H1 (cell line): ENCODE results near the gene GTSE1. TPM values are rescaled to one million over a fixed set of nuclear protein-coding genes. Genes with fewer than 3 reads are reported as not detected.

Source experiments
- CTCF ChIA-PET: fragments of 300-600 bp; sonication (Branson Sonifier 250); formaldehyde crosslinking; loops from one replicate; lab custom pipeline; 2021; ENCODE audit not compliant: partially characterized antibody; lab: Charles Lee
- POLR2A ChIA-PET: fragments of 300-600 bp; sonication (Branson Sonifier 250); formaldehyde crosslinking; loops from one replicate; lab custom pipeline; 2021; ENCODE audit warnings: inconsistent platforms; ENCODE audit not compliant: partially characterized antibody; lab: Charles Lee
- DNase-seq, 2 experiments: peaks; one replicate each; pipeline versions ENCODE4 v3.0.0 to v3.0.0-alpha.2; 2010 to 2022; ENCODE audit warnings: low spot score in 2 of 2, low read depth in 1 of 2, mixed read lengths in 1 of 2
- FAIRE-seq: peaks from 2 replicates; lab custom pipeline; 2011; peaks lifted over from hg19 to GRCh38; lab: Jason Lieb, UNC
- H2AFZ ChIP-seq: 2 replicates; pipeline ENCODE4 v1.8.1; 2012; ENCODE audit warnings: low read length, inconsistent platforms
- H2AK5ac ChIP-seq: 2 replicates; pipeline ENCODE4 v1.6.1; 2013; ENCODE audit warnings: low read depth, low read length
- H2BK120ac ChIP-seq: replicated peaks from 2 replicates; pipeline ENCODE3; 2013; ENCODE audit warnings: low read depth, low read length, inconsistent platforms
- H2BK12ac ChIP-seq: 2 replicates; pipeline ENCODE4 v1.6.1; 2013; ENCODE audit warnings: low read depth, low read length
- H2BK15ac ChIP-seq: 2 replicates; pipeline ENCODE4 v1.6.1; 2013; ENCODE audit warnings: low read length
- H2BK20ac ChIP-seq: 2 replicates; pipeline ENCODE4 v1.6.1; 2013; ENCODE audit warnings: low read length
- H2BK5ac ChIP-seq: 2 replicates; pipeline ENCODE4 v1.6.1; 2013; ENCODE audit warnings: low read depth, low read length
- H3K14ac ChIP-seq: 2 replicates; pipeline ENCODE4 v1.6.1; 2013; ENCODE audit warnings: inconsistent platforms; ENCODE audit not compliant: insufficient read length
- H3K18ac ChIP-seq: 2 replicates; pipeline ENCODE4 v1.6.1; 2013; ENCODE audit warnings: low read length; ENCODE audit errors: extremely low read depth
- H3K23ac ChIP-seq: 2 replicates; pipeline ENCODE4 v1.6.1; 2013; ENCODE audit warnings: inconsistent platforms; ENCODE audit not compliant: insufficient read length
- H3K23me2 ChIP-seq: 2 replicates; pipeline ENCODE4 v1.6.1; 2013; ENCODE audit warnings: low read depth, low read length
- H3K27ac ChIP-seq: 2 replicates; pipeline ENCODE4 v1.6.1; 2011; ENCODE audit warnings: low read depth, low read length, inconsistent platforms
- H3K27me3 ChIP-seq, 4 experiments: replicated peaks in 1 of 4; 1 replicate in 1 of 4; 2 replicates in 3 of 4; pipeline versions ENCODE4 v1.6.1 to v1.8.1; 2011 to 2013; ENCODE audit warnings: low read length in 3 of 4, mild to moderate bottlenecking in 3 of 4, inconsistent platforms in 2 of 4, mixed read lengths in 2 of 4, moderate library complexity in 1 of 4; ENCODE audit not compliant: control insufficient read depth in 3 of 4, insufficient read depth in 3 of 4; ENCODE audit errors: extremely low read depth in 1 of 4
- H3K36me3 ChIP-seq, 4 experiments: 2 replicates each; pipeline versions ENCODE4 v1.6.1 to v1.8.1; 2011 to 2013; ENCODE audit warnings: mild to moderate bottlenecking in 4 of 4, low read length in 3 of 4, moderate library complexity in 2 of 4, control low read depth in 1 of 4, inconsistent platforms in 1 of 4; ENCODE audit not compliant: insufficient read depth in 4 of 4, control insufficient read depth in 2 of 4
- H3K4ac ChIP-seq: replicated peaks from 2 replicates; pipeline ENCODE3; 2013; ENCODE audit warnings: low read length, low read depth, mixed read lengths, inconsistent platforms; ENCODE audit not compliant: insufficient read length
- H3K4me1 ChIP-seq, 4 experiments: replicated peaks in 1 of 4; 1 replicate in 1 of 4; 2 replicates in 3 of 4; pipeline versions ENCODE4 v1.6.1 to v1.8.1; 2011 to 2013; ENCODE audit warnings: low read length in 3 of 4, inconsistent platforms in 2 of 4, mixed read lengths in 1 of 4; ENCODE audit not compliant: insufficient read depth in 4 of 4, control insufficient read depth in 3 of 4
- H3K4me2 ChIP-seq, 2 experiments: 2 replicates each; pipeline versions ENCODE4 v1.6.1 to v1.8.1; 2011 to 2013; ENCODE audit warnings: low read depth in 2 of 2, low read length in 2 of 2, control low read depth in 1 of 2, inconsistent platforms in 1 of 2, mild to moderate bottlenecking in 1 of 2; ENCODE audit not compliant: insufficient read depth in 1 of 2
- H3K4me3 ChIP-seq, 4 experiments: fragments of 200-600, 300-600 bp in 1 of 4; sonication (generic), shearing (Covaris generic), sonication (Bioruptor Twin) in 1 of 4; 2 replicates each; pipeline versions ENCODE4 v1.5.1 to v1.8.1; 2011 to 2016; ENCODE audit warnings: low read length in 4 of 4, low read depth in 3 of 4, control low read depth in 2 of 4, inconsistent platforms in 2 of 4, mild to moderate bottlenecking in 2 of 4, mixed read lengths in 1 of 4, moderate library complexity in 1 of 4; ENCODE audit not compliant: insufficient read depth in 2 of 4; ENCODE audit errors: extremely low read depth in 1 of 4
- H3K56ac ChIP-seq: replicated peaks from 2 replicates; pipeline ENCODE3; 2013; ENCODE audit warnings: low read depth, mild to moderate bottlenecking, mixed read lengths, low read length, inconsistent platforms; ENCODE audit not compliant: insufficient read length
- H3K79me1 ChIP-seq: 2 replicates; pipeline ENCODE4 v1.6.1; 2013; ENCODE audit warnings: low read depth, low read length, control low read depth
- H3K79me2 ChIP-seq, 2 experiments: 2 replicates each; pipeline versions ENCODE4 v1.6.1 to v1.8.1; 2012 to 2013; ENCODE audit warnings: low read length in 2 of 2, mild to moderate bottlenecking in 2 of 2, inconsistent platforms in 1 of 2; ENCODE audit not compliant: insufficient read depth in 2 of 2, control insufficient read depth in 1 of 2
- H3K9ac ChIP-seq, 4 experiments: replicated peaks in 1 of 4; 1 replicate in 1 of 4; 2 replicates in 3 of 4; pipeline versions ENCODE4 v1.6.1 to v1.8.1; 2011 to 2013; ENCODE audit warnings: low read depth in 3 of 4, low read length in 3 of 4, control low read depth in 2 of 4, mild to moderate bottlenecking in 2 of 4, moderate library complexity in 2 of 4, inconsistent platforms in 1 of 4; ENCODE audit errors: extremely low read depth in 1 of 4
- H3K9me3 ChIP-seq, 2 experiments: 2 replicates each; pipeline versions ENCODE4 v1.6.1 to v1.8.1; 2012 to 2013; ENCODE audit warnings: mild to moderate bottlenecking in 2 of 2, moderate library complexity in 2 of 2, control low read depth in 1 of 2, inconsistent platforms in 1 of 2, low read depth in 1 of 2, low read length in 1 of 2, mixed read lengths in 1 of 2; ENCODE audit not compliant: insufficient read depth in 2 of 2
- H4K20me1 ChIP-seq, 2 experiments: replicated peaks in 1 of 2; 2 replicates each; pipeline versions ENCODE3 to v1.8.1; 2011 to 2013; ENCODE audit warnings: inconsistent platforms in 2 of 2, low read length in 2 of 2, mild to moderate bottlenecking in 1 of 2; ENCODE audit not compliant: insufficient read depth in 2 of 2, control insufficient read depth in 1 of 2
- H4K5ac ChIP-seq: 2 replicates; pipeline ENCODE4 v1.6.1; 2013; ENCODE audit warnings: low read length, low read depth, mixed read lengths, inconsistent platforms; ENCODE audit not compliant: insufficient read length
- H4K8ac ChIP-seq: 2 replicates; pipeline ENCODE4 v1.8.0; 2013; ENCODE audit warnings: mild to moderate bottlenecking, moderate library complexity, low read length, inconsistent platforms; ENCODE audit not compliant: insufficient read depth; ENCODE audit errors: extremely low read depth
- H4K91ac ChIP-seq: replicated peaks from 2 replicates; pipeline ENCODE3; 2013; ENCODE audit warnings: low read length, mixed read lengths, inconsistent platforms; ENCODE audit not compliant: insufficient read length
- BCL11A ChIP-seq, 2 experiments: IDR thresholded peaks; one replicate each; pipeline ENCODE4 v1.6.1; 2011; ENCODE audit warnings: low read depth in 2 of 2, low read length in 2 of 2, mild to moderate bottlenecking in 2 of 2
- BRCA1 ChIP-seq: IDR thresholded peaks from 2 replicates; pipeline ENCODE4 v1.6.1; 2012; ENCODE audit warnings: low read depth, low read length, improper control_type of control experiment
- CHD2 ChIP-seq: IDR thresholded peaks from 2 replicates; pipeline ENCODE4 v1.6.1; 2012; ENCODE audit warnings: low read length, improper control_type of control experiment
- CREB1 ChIP-seq: IDR thresholded peaks from 2 replicates; pipeline ENCODE4 v1.6.1; 2012; ENCODE audit warnings: inconsistent platforms
- CTBP2 ChIP-seq: IDR thresholded peaks from 2 replicates; pipeline ENCODE4 v1.7.0; 2011; ENCODE audit warnings: borderline replicate concordance, mild to moderate bottlenecking, moderate library complexity, mixed read lengths, low read length; ENCODE audit not compliant: insufficient read depth, insufficient read length
- NANOG ChIP-seq: IDR thresholded peaks from 2 replicates; pipeline ENCODE4 v1.6.1; 2011; ENCODE audit warnings: low read length, low read depth, mild to moderate bottlenecking, inconsistent platforms; ENCODE audit not compliant: insufficient read depth, poor library complexity, severe bottlenecking
- PHF8 ChIP-seq: fragments of 200-600 bp; sonication (generic); conservative IDR thresholded peaks from 2 replicates; pipeline ENCODE4 v1.7.1; 2012; ENCODE audit warnings: low read depth, mild to moderate bottlenecking, inconsistent platforms, low read length, moderate library complexity
- POU5F1 ChIP-seq: IDR thresholded peaks from 2 replicates; pipeline ENCODE4 v1.6.1; 2011; ENCODE audit warnings: low read depth, mild to moderate bottlenecking, low read length, moderate library complexity
- RAD21 ChIP-seq, 2 experiments: IDR thresholded peaks in 1 of 2; conservative IDR thresholded peaks in 1 of 2; 2 replicates each; pipeline ENCODE4 v1.6.1; 2011; ENCODE audit warnings: low read depth in 2 of 2, low read length in 2 of 2, improper control_type of control experiment in 1 of 2, inconsistent platforms in 1 of 2, mild to moderate bottlenecking in 1 of 2, moderate library complexity in 1 of 2
- SIRT6 ChIP-seq: IDR thresholded peaks from one replicate; pipeline ENCODE4 v1.7.1; 2012; ENCODE audit warnings: low read length, inconsistent platforms
- SP4 ChIP-seq: IDR thresholded peaks from 2 replicates; pipeline ENCODE4 v1.6.1; 2012; ENCODE audit warnings: low read length, inconsistent platforms
- TAF1 ChIP-seq: IDR thresholded peaks from 2 replicates; pipeline ENCODE4 v1.6.1; 2011; ENCODE audit warnings: mild to moderate bottlenecking, low read depth, low read length
- TBP ChIP-seq: IDR thresholded peaks from 2 replicates; pipeline ENCODE4 v1.6.1; 2011; ENCODE audit warnings: low read depth, low read length, improper control_type of control experiment
- TCF12 ChIP-seq: IDR thresholded peaks from 2 replicates; pipeline ENCODE4 v1.6.1; 2011; ENCODE audit warnings: low read depth, mild to moderate bottlenecking, low read length
- TEAD4 ChIP-seq: IDR thresholded peaks from 2 replicates; pipeline ENCODE4 v1.6.1; 2012; ENCODE audit warnings: low read depth, low read length, inconsistent platforms, mixed read lengths
- WGBS, 2 experiments: shearing (Covaris generic) in 1 of 2; methylation state at CpG; one replicate each; pipeline versions ENCODE4 v1.1.6 to v1.1.7; 2013 to 2015; ENCODE audit warnings: low lambda C conversion rate in 2 of 2, mixed read lengths in 2 of 2, inconsistent platforms in 1 of 2, low coverage in 1 of 2, missing lambda C conversion rate in 1 of 2; ENCODE audit not compliant: insufficient replicate concordance in 2 of 2, insufficient coverage in 1 of 2, insufficient read length in 1 of 2; ENCODE audit errors: extremely low coverage in 1 of 2, missing lambda C conversion rate in 1 of 2; 5-methylcytosine and 5-hydroxymethylcytosine counted together
- polyA plus RNA-seq, 7 experiments: library from polyadenylated mRNA; depleted of rRNA in 3 of 7; stranded (reverse) in 5 of 7; unstranded in 2 of 7; fragments of >200 nt in 5 of 7; fragments of 200-250 nt in 2 of 7; gene quantifications; 1 replicate in 5 of 7; 2 replicates in 1 of 7; 4 replicates in 1 of 7; pipeline versions ENCODE4 v1.2.1 to v1.2.3, GENCODE V29; 2011 to 2013; ENCODE audit warnings: missing spikeins in 2 of 7, mixed read lengths in 2 of 7
- total RNA-seq: library from RNA; stranded (reverse); fragmentation: NEBNext Ultra II Directional; extraction: Animal tissue kit (Norgen Biotek cat#: 25700); gene quantifications from 2 replicates; pipeline ENCODE4 v1.2.1, GENCODE V29; 2021

Gene GTSE1
- total and polyA plus RNA-seq, 2 of the 8 experiments (the other 6 are each of a cell fraction or from before 2014, with no cell fraction given): 17.5 to 38.6 TPM

GRCh38 chr22:46276563-46276962 lies 20.1 kb upstream of the GTSE1 start:
- no peaks in the 10 kb centered on the region for H3K79me2 ChIP-seq
- H2BK120ac ChIP-seq: no peak overlapping the region
- no peak overlapping the region for H3K9ac ChIP-seq
- 93% methylated on average over 7 of the region's 7 CpGs; no CpG with 5 or more reads in 1 of the 2 experiments for WGBS, 2 experiments
- H2BK15ac ChIP-seq: no peak overlapping the region
- H4K8ac ChIP-seq: no peak overlapping the region
- no peaks in the 10 kb centered on the region for H3K23me2 ChIP-seq
- no peaks in the 10 kb centered on the region for H3K9me3 ChIP-seq
- H2BK20ac ChIP-seq: no peak overlapping the region
- no peak overlapping the region for H2AFZ ChIP-seq
- ChIA-PET POLR2A (interaction anchor here (2.2 kb wide), 1 partner anchor 9 kb away, joined by 7 read pairs; the partner anchor contains the start of gene TTC38), CTCF (interaction anchor here (0.8 to 1.3 kb wide), 2 partner anchors 13 to 40 kb away, joined by 3 read pairs; partner anchors contain the start of gene PKDREJ)
- no peak overlapping the region for H2BK5ac ChIP-seq
- H3K36me3 ChIP-seq: peaks cover 6 to 17% (median 13%) of the 10 kb centered on the region in 4 experiments; a peak in 6 of 8 replicates
- no peak overlapping the region for H3K27ac ChIP-seq
- no peak overlapping the region for H4K91ac ChIP-seq
- H2BK12ac ChIP-seq: no peak overlapping the region
- no peak overlapping the region for H3K23ac ChIP-seq
- DNase-seq (no peak), FAIRE-seq (no peak)
- no peak overlapping the region for H3K4me2 ChIP-seq
- H2AK5ac ChIP-seq: no peak overlapping the region
- no peaks in the 10 kb centered on the region for H3K79me1 ChIP-seq
- H3K14ac ChIP-seq: no peak overlapping the region
- H3K27me3 ChIP-seq: no peaks in the 10 kb centered on the region
- peaks cover 0 to 5% of the 10 kb centered on the region in 2 experiments for H4K20me1 ChIP-seq
- H3K18ac ChIP-seq: no peak overlapping the region
- H3K4me3 ChIP-seq: no peak overlapping the region
- no peak overlapping the region for H3K4ac ChIP-seq
- no peak overlapping the region for H4K5ac ChIP-seq
- H3K4me1 ChIP-seq: no peaks in the 10 kb centered on the region
- H3K56ac ChIP-seq: no peak overlapping the region
- no peak for TF ChIP-seq NANOG
- TF ChIP-seq TEAD4: no peak
- no peak for TF ChIP-seq POU5F1
- TF ChIP-seq CTBP2: no peak
- no peak for TF ChIP-seq BCL11A (IDR thresholded peaks at IDR 0.05; ENCODE audit: low read depth in 2 of 2, low read length in 2 of 2)
- no peak for TF ChIP-seq BRCA1
- TF ChIP-seq TCF12: no peak
- TF ChIP-seq CREB1: no peak
- TF ChIP-seq TBP: no peak
- no peak for TF ChIP-seq TAF1
- TF ChIP-seq CHD2: no peak
- TF ChIP-seq PHF8: no peak
- TF ChIP-seq SIRT6: no peak
- no peak for TF ChIP-seq SP4
- TF ChIP-seq RAD21 (IDR thresholded peaks at IDR 0.05 in 1 of 2, conservative IDR thresholded peaks at IDR 0.05 in 1 of 2; ENCODE audit: low read depth in 2 of 2, low read length in 2 of 2): no peak
